ENCODE measurements around the gene KRT40. TPM values are rescaled to one million over a fixed set of nuclear protein-coding genes. Genes with fewer than 3 reads are reported as not detected.

KRT40 gene
- total RNA-seq, 1 experiment from 2014 or later: not detected

GRCh38 chr17:40963838-40964237, 20.3 kb downstream of the KRT40 start:
- Histone ChIP-seq H3K9me2 (ENCODE audit: insufficient read depth) (no peaks in the 10 kb centered on the region), H3K9me3 (ENCODE audit: insufficient read depth, low read depth) (peaks cover 10% of the 10 kb centered on the region), H3F3A (ENCODE audit: insufficient read depth, low read depth) (peaks cover 6% of the 10 kb centered on the region), H3K4me3 (no peak overlapping the region), H3K4me2 (no peak overlapping the region), H3K27ac (no peak overlapping the region), H4K20me1 (ENCODE audit: insufficient read depth) (no peaks in the 10 kb centered on the region), H3K36me3 (ENCODE audit: low read depth) (no peaks in the 10 kb centered on the region), H2AFZ (no peak overlapping the region), H3K27me3 (ENCODE audit: insufficient read depth, low read depth) (no peaks in the 10 kb centered on the region), H3K79me2 (ENCODE audit: low read depth) (no peaks in the 10 kb centered on the region), H3K4me1 (replicated peaks; ENCODE audit: insufficient read depth) (peaks cover 15% of the 10 kb centered on the region)
- BruUV-seq (replicated peaks): no TSS peak
- no peak for TF ChIP-seq EZH2 (IDR thresholded peaks at IDR 0.05; ENCODE audit: low read depth)
- TF ChIP-seq CTCF (conservative IDR thresholded peaks at IDR 0.05): peak; percentile 65
- intact Hi-C loops (cut with micrococcal nuclease; ENCODE audit: unreplicated experiment): no loop called here
- no peak for DNase-seq
- POLR2A ChIA-PET (ENCODE audit: unreplicated experiment): no interaction called here
- CTCF ChIA-PET: interaction anchor here (0.6 kb wide), 1 partner anchor 50 kb away, joined by 4 read pairs; no protein-coding TSS in a partner anchor

- Histone ChIP-seq H3K4me3 (no peak overlapping the region), H3K4me2 (no peak overlapping the region), H3K36me3 (ENCODE audit: low read depth) (no peaks in the 10 kb centered on the region), H3K9me2 (ENCODE audit: insufficient read depth) (no peaks in the 10 kb centered on the region), H3K27me3 (ENCODE audit: insufficient read depth, low read depth) (no peaks in the 10 kb centered on the region), H3K4me1 (replicated peaks; ENCODE audit: insufficient read depth) (peaks cover 32% of the 10 kb centered on the region), H3K27ac (no peak overlapping the region), H3K9me3 (ENCODE audit: insufficient read depth, low read depth) (peaks cover 10% of the 10 kb centered on the region), H3K79me2 (ENCODE audit: low read depth) (no peaks in the 10 kb centered on the region), H4K20me1 (ENCODE audit: insufficient read depth) (no peaks in the 10 kb centered on the region), H2AFZ (no peak overlapping the region), H3F3A (ENCODE audit: insufficient read depth, low read depth) (peaks cover 23% of the 10 kb centered on the region)
- intact Hi-C loops (cut with micrococcal nuclease; ENCODE audit: unreplicated experiment): no loop called here
- ChIA-PET CTCF (no interaction called here), POLR2A (ENCODE audit: unreplicated experiment) (interaction anchor here (0.7 kb wide), 1 partner anchor 47 kb away, joined by 10 read pairs; no protein-coding TSS in a partner anchor)
- no peak for DNase-seq
- TF ChIP-seq CTCF (conservative IDR thresholded peaks at IDR 0.05) (no peak), EZH2 (IDR thresholded peaks at IDR 0.05; ENCODE audit: low read depth) (no peak)
- BruUV-seq (replicated peaks): no TSS peak
Observed at GRCh38 chr17:40962059-40962561, 22.0 kb downstream of the KRT40 start.

DNA sequence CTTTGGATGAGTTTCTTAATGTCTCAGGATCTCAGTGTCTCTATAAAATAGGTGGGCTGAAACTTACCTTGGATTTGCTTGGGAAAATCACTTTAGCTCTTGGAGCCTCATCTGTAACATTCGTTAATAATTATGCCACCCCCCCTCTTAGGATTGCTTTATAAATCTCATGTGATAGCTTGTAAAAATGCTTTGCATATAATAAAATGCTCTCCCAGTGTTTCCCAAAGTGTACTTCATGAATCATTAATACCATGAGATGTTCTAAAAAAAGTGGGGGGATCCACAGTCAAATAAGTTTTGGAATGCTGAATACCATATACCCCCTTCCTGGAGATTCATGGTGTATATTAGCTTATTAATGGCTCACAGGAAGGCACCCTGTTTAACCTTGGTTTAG, 22.5 kb downstream of the KRT40 start:
- H3K4me2 ChIP-seq: no peak overlapping the region
- H3K4me3 ChIP-seq: no peak overlapping the region
- H3K27ac ChIP-seq: no peak overlapping the region
- H3K4me1 ChIP-seq (replicated peaks; ENCODE audit: insufficient read depth): peaks cover 35% of the 10 kb centered on the region
- H3K79me2 ChIP-seq (ENCODE audit: low read depth): no peaks in the 10 kb centered on the region
- peaks cover 25% of the 10 kb centered on the region for H3F3A ChIP-seq (ENCODE audit: insufficient read depth, low read depth)
- intact Hi-C loops (cut with micrococcal nuclease; ENCODE audit: unreplicated experiment): no loop called here
- no peak for TF ChIP-seq CTCF (conservative IDR thresholded peaks at IDR 0.05)
- no peak for TF ChIP-seq EZH2 (IDR thresholded peaks at IDR 0.05; ENCODE audit: low read depth)
- no peak overlapping the region for H2AFZ ChIP-seq
- no peaks in the 10 kb centered on the region for H3K9me2 ChIP-seq (ENCODE audit: insufficient read depth)
- ChIA-PET POLR2A (ENCODE audit: unreplicated experiment) (interaction anchor here (0.7 kb wide), 1 partner anchor 48 kb away, joined by 10 read pairs; no protein-coding TSS in a partner anchor), CTCF (no interaction called here)
- peaks cover 10% of the 10 kb centered on the region for H3K9me3 ChIP-seq (ENCODE audit: insufficient read depth, low read depth)
- no peaks in the 10 kb centered on the region for H3K36me3 ChIP-seq (ENCODE audit: low read depth)
- DNase-seq: no peak
- H4K20me1 ChIP-seq (ENCODE audit: insufficient read depth): no peaks in the 10 kb centered on the region
- BruUV-seq (replicated peaks): no TSS peak
- H3K27me3 ChIP-seq (ENCODE audit: insufficient read depth, low read depth): no peaks in the 10 kb centered on the region
